Measurements from ENCODE around the gene GDF10. TPM values are rescaled to one million over a fixed set of nuclear protein-coding genes. Genes with fewer than 3 reads are reported as not detected.
A peak's percentile ranks its signal among the peaks of the same experiment; 100 is the strongest.

Gene GDF10
- total RNA-seq, 4 donors from 2014 or later, result 0.23 to 3.9 (median 1.0) TPM

DNA sequence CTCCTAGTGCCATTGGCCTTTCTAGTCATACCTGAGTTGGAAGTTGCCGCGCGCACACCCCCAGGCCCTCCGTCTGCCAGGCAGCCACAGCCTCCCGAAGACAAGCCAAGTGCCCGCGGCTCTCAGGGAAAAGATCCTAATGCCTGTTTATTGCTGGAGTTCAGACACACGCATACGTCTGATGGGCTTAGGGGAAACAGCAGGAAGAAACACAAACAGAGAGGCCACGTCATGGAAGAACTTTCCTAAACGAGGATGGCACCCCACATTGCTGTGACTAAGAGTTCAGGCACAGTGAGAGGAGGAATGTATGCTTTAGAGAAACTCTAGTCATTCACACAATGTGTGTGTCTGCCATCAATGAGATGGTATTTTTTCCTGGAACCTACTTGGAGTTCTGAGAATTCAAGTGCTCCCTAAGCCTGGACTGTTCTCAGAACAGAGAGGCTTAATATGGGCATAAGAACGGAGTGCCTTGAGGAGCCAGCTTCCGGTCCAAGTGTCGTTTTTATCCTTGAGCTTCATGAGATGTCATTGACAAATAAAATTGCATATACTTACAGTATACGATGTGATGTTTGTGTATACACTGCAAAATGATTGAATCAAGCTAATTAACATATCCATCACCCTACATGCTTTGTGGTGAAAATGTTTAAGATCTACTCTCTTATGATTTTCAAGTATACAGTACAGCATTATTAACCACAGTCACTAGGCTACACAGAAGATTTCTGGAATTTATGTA, 36.6 kb downstream of the GDF10 start:
- no peak overlapping the region for H3K4me3 ChIP-seq (ENCODE audit: low read depth, poor library complexity, severe bottlenecking)
- intact Hi-C loops (cut with DNase I; ENCODE audit: low total_unique reads), result no loop called here
- 77 to 82% methylated on average over 15 of the region's 15 CpGs for WGBS, 2 donors
- DNase-seq (ENCODE audit: low spot score in 2 of 2), result peak in 1 of 2 donors; percentile 42
- TF ChIP-seq CTCF (IDR thresholded peaks at IDR 0.05) (no peak), POLR2A (IDR thresholded peaks at IDR 0.05) (no peak)

- 77 to 84% methylated on average over 4 of the region's 4 CpGs for WGBS, 2 donors
- TF ChIP-seq POLR2A (IDR thresholded peaks at IDR 0.05) (no peak), CTCF (IDR thresholded peaks at IDR 0.05) (no peak)
- intact Hi-C loops (cut with DNase I; ENCODE audit: low total_unique reads), result no loop called here
- H3K4me3 ChIP-seq (ENCODE audit: low read depth, poor library complexity, severe bottlenecking), result no peak overlapping the region
- DNase-seq (ENCODE audit: low spot score in 2 of 2), result peak in 1 of 2 donors; percentile 32
Observed at GRCh38 chr10:47337310-47337709, 37.3 kb downstream of the GDF10 start.

DNA sequence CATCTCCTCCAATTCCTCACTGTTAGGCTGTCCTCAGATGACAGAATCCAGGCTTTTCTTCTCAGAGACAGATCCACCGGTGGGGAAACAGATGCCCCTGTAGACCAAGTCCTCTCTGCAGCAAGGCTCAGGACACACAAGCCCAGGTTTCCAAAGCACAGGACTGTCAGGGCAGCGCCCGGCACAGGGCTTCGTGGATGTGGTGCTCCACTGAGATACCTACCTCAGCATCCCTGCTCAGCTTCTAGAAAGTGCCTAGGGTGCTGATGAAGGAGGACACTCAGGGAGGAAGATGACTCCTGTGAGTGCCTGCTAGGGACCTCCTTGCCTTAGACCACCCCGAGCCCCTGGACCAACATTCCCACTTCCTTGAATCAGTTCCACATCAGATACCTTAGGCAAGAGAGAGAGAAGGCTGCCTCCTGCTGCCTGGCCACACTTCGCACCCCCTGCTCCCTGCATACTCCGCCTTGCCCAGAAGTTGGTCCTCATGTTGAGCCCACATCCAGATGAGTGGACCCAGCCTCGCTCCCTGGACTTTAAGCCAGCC, 39.3 kb downstream of the GDF10 start:
- TF ChIP-seq CTCF (IDR thresholded peaks at IDR 0.05), result no peak
- no peak for TF ChIP-seq POLR2A (IDR thresholded peaks at IDR 0.05)
- intact Hi-C loops (cut with DNase I; ENCODE audit: low total_unique reads), result no loop called here
- peak in 1 of 2 donors; percentile 74 for DNase-seq (ENCODE audit: low spot score in 2 of 2)
- H3K4me3 ChIP-seq (ENCODE audit: low read depth, poor library complexity, severe bottlenecking), result no peak overlapping the region
- 89% methylated on average over 8 of the region's 8 CpGs for WGBS, 2 donors

GRCh38 chr10:47339759-47340607, 40.0 kb downstream of the GDF10 start:
- DNase-seq (ENCODE audit: low spot score in 2 of 2), result peak in 1 of 2 donors; percentile 79
- 72 to 73% methylated on average over 15 of the region's 15 CpGs for WGBS, 2 donors
- intact Hi-C loops (cut with DNase I; ENCODE audit: low total_unique reads), result no loop called here

More at GRCh38 chr10:47339759-47340607, 40.0 kb downstream of the GDF10 start:
- no peak overlapping the region for H3K4me3 ChIP-seq (ENCODE audit: low read depth, poor library complexity, severe bottlenecking)
- TF ChIP-seq POLR2A (IDR thresholded peaks at IDR 0.05) (no peak), CTCF (IDR thresholded peaks at IDR 0.05) (no peak)

All from lower leg skin (tissue), 4 donors.